K562 (cell line): ENCODE measurements around the gene RNF152. TPM values are rescaled to one million over a fixed set of nuclear protein-coding genes. Genes with fewer than 3 reads are reported as not detected.

Source experiments
- ATAC-seq: fragments of 200-7000 bp; cut with Tn5 transposase; 3 replicates; pipeline ENCODE4 v1.9.1; 2020; ENCODE audit warnings: moderate library complexity
- BruUV-seq: library from RNA; stranded (reverse); fragments of 400-500 nt; replicated peaks from 2 replicates; lab custom pipeline; 2021; lab: Mats Ljungman, UMichigan
- CTCF ChIA-PET: fragments of 300-600 bp; formaldehyde crosslinking; extraction: SDS; loops from one replicate; lab custom pipeline; 2021; ENCODE audit warnings: low intra/inter-chr PET ratio; lab: Yijun Ruan, JAX
- POLR2A ChIA-PET: fragments of 300-600, 350-650 bp; sonication (Branson Sonifier 250); formaldehyde crosslinking; extraction: SDS; loops from one replicate; lab custom pipeline; 2021; ENCODE audit warnings: antibody characterized with exemption, inconsistent platforms; lab: Yijun Ruan, JAX
- DNase-seq, 4 experiments: peaks; one replicate each; pipeline versions ENCODE4 v3.0.0 to v3.0.0-alpha.2; 2011 to 2018; ENCODE audit warnings: low spot score in 3 of 4, mixed read lengths in 3 of 4; ENCODE audit errors: extremely low read depth in 1 of 4
- FAIRE-seq: peaks from 2 replicates; lab custom pipeline; 2011; peaks lifted over from hg19 to GRCh38; lab: Jason Lieb, UNC
- H2AFZ ChIP-seq: 2 replicates; pipeline ENCODE4 v1.6.0; 2011; ENCODE audit warnings: low read depth, low read length, control low read depth, inconsistent platforms
- H3K27ac ChIP-seq: fragments of 200-600 bp; 3 replicates; pipeline ENCODE4 v1.8.0; 2011; ENCODE audit warnings: low read depth, mild to moderate bottlenecking, control low read depth, inconsistent platforms, low read length, moderate library complexity, mixed read lengths; ENCODE audit errors: extremely low read depth
- H3K27me3 ChIP-seq, 2 experiments: fragments of 300-600 bp in 1 of 2; 2 replicates in 1 of 2; 3 replicates in 1 of 2; pipeline versions ENCODE4 v1.6.0 to v1.8.0; 2011; ENCODE audit warnings: inconsistent platforms in 2 of 2, low read length in 2 of 2, mild to moderate bottlenecking in 1 of 2, mixed read lengths in 1 of 2, moderate library complexity in 1 of 2; ENCODE audit not compliant: control insufficient read depth in 2 of 2, insufficient read depth in 2 of 2
- H3K36me3 ChIP-seq: fragments of 300-600 bp; 3 replicates; pipeline ENCODE4 v1.8.0; 2011; ENCODE audit warnings: mild to moderate bottlenecking, low read length, inconsistent platforms; ENCODE audit not compliant: control insufficient read depth, insufficient read depth
- H3K4me1 ChIP-seq, 2 experiments: fragments of 200-600 bp in 1 of 2; replicated peaks in 1 of 2; 2 replicates in 1 of 2; 3 replicates in 1 of 2; pipeline versions ENCODE4 v1.5.1 to v1.8.0; 2011; ENCODE audit warnings: inconsistent platforms in 2 of 2, low read length in 2 of 2, mild to moderate bottlenecking in 1 of 2, mixed read lengths in 1 of 2, moderate library complexity in 1 of 2; ENCODE audit not compliant: control insufficient read depth in 2 of 2, insufficient read depth in 2 of 2
- H3K4me2 ChIP-seq: 2 replicates; pipeline ENCODE4 v1.6.1; 2011; ENCODE audit warnings: low read length, control low read depth, inconsistent platforms, mixed read lengths; ENCODE audit not compliant: insufficient read depth
- H3K4me3 ChIP-seq: fragments of 200-600 bp; sonication (generic), shearing (Covaris generic); 2 replicates; pipeline ENCODE4 v1.5.1; 2016; ENCODE audit warnings: control low read depth, inconsistent platforms
- H3K79me2 ChIP-seq: fragments of 200-600 bp; 3 replicates; pipeline ENCODE4 v1.8.0; 2011; ENCODE audit warnings: low read length, inconsistent platforms; ENCODE audit not compliant: control insufficient read depth, insufficient read depth
- H3K9ac ChIP-seq, 2 experiments: 2 replicates each; pipeline versions ENCODE4 v1.6.0 to v1.6.1; 2011; ENCODE audit warnings: low read depth in 2 of 2, low read length in 2 of 2, control low read depth in 1 of 2, inconsistent platforms in 1 of 2, mild to moderate bottlenecking in 1 of 2, mixed read lengths in 1 of 2; ENCODE audit not compliant: insufficient read depth in 1 of 2
- H3K9me1 ChIP-seq: one replicate; pipeline ENCODE4 v1.6.0; 2011; ENCODE audit warnings: inconsistent platforms, mild to moderate bottlenecking, low read length, moderate library complexity; ENCODE audit not compliant: control insufficient read depth, insufficient read depth
- H3K9me3 ChIP-seq: replicated peaks from 2 replicates; pipeline ENCODE4 v1.5.1; 2011; ENCODE audit warnings: low read depth, low read length, inconsistent platforms; ENCODE audit not compliant: control insufficient read depth, insufficient read depth
- H4K20me1 ChIP-seq: replicated peaks from 2 replicates; pipeline ENCODE4 v1.6.1; 2011; ENCODE audit warnings: low read length, inconsistent platforms, mixed read lengths; ENCODE audit not compliant: control insufficient read depth, insufficient read depth
- ATF7 ChIP-seq: fragments of 450-650 bp; IDR thresholded peaks from 2 replicates; pipeline ENCODE4 v1.7.1; 2014; ENCODE audit warnings: mild to moderate bottlenecking, moderate library complexity
- BACH1 ChIP-seq: fragments of 200-800 bp; sonication (Bioruptor generic); IDR thresholded peaks from 2 replicates; pipeline ENCODE4 v1.6.1; 2016; ENCODE audit warnings: missing genetic modification characterization, missing compliant biosample characterization
- CHD1 ChIP-seq: fragments of 200-600 bp; sonication (generic); IDR thresholded peaks from one replicate; pipeline ENCODE4 v1.6.1; 2012; ENCODE audit warnings: mild to moderate bottlenecking, moderate library complexity, low read length, inconsistent platforms
- MTF1 ChIP-seq: fragments of 250-450 bp; sonication (Bioruptor Pico); IDR thresholded peaks from 2 replicates; pipeline ENCODE4 v1.9.0; 2021; ENCODE audit warnings: moderate library complexity, mild to moderate bottlenecking, inconsistent platforms, borderline replicate concordance
- RFX1 ChIP-seq: fragments of 450-650 bp; IDR thresholded peaks from 2 replicates; pipeline ENCODE4 v1.6.1; 2016; ENCODE audit warnings: mild to moderate bottlenecking, moderate library complexity
- THRB ChIP-seq: fragments of 450-650 bp; formaldehyde crosslinking; conservative IDR thresholded peaks from 2 replicates; pipeline ENCODE4 v1.4.0; 2022; ENCODE audit warnings: mild to moderate bottlenecking, missing genetic modification characterization
- TRIM24 ChIP-seq, 2 experiments: fragments of 450-650 bp; IDR thresholded peaks; 2 replicates each; pipeline ENCODE4 v1.6.1; 2016
- ZNF146 ChIP-seq: IDR thresholded peaks from one replicate; pipeline ENCODE4 v1.6.1; 2018; ENCODE audit warnings: missing compliant biosample characterization; ENCODE audit not compliant: unreplicated experiment
- ZNF23 ChIP-seq: fragments of 250-450 bp; sonication (Bioruptor Pico); IDR thresholded peaks from 2 replicates; pipeline ENCODE4 v1.4.0; 2020; ENCODE audit warnings: mild to moderate bottlenecking
- ZNF41 ChIP-seq: fragments of 250-450 bp; sonication (Bioruptor Pico); conservative IDR thresholded peaks from 2 replicates; pipeline ENCODE4 v1.4.0; 2020; ENCODE audit warnings: mild to moderate bottlenecking
- ZNF589 ChIP-seq: fragments of 200-800 bp; sonication (Bioruptor generic); IDR thresholded peaks from 2 replicates; pipeline ENCODE4 v1.6.1; 2016; ENCODE audit warnings: low read depth, missing genetic modification characterization, missing compliant biosample characterization
- ZSCAN29 ChIP-seq: fragments of 450-650 bp; IDR thresholded peaks from 2 replicates; pipeline ENCODE4 v1.6.1; 2017
- WGBS: fragments of 100-300 bp; shearing (Covaris generic); methylation state at CpG from one replicate; pipeline ENCODE4 v1.1.6; 2016; ENCODE audit warnings: low coverage, mixed read lengths; ENCODE audit not compliant: insufficient coverage; ENCODE audit errors: missing lambda C conversion rate; 5-methylcytosine and 5-hydroxymethylcytosine counted together
- in situ Hi-C: fragments of 300-500 bp; cut with MboI; formaldehyde crosslinking; loops from 4 replicates; pipeline ENCODE4 v1.15.0; 2018; ENCODE audit warnings: inconsistent platforms, mixed read lengths
- intact Hi-C: fragments of 100-400 bp; cut with micrococcal nuclease; formaldehyde crosslinking; loops from 2 replicates; pipeline ENCODE4 v1.14.2; 2022
- polyA plus RNA-seq, 8 experiments: library from polyadenylated mRNA; depleted of rRNA in 4 of 8; stranded (reverse) in 5 of 8; unstranded in 3 of 8; fragments of >200 nt; fragmentation: Nextera tagmentation in 2 of 8; fragmentation: Illumina TruSeq in 1 of 8; extraction: Ambion mirVana in 2 of 8; extraction: Trizol in 1 of 8; gene quantifications; 2 replicates each; pipeline versions ENCODE4 v1.2.1 to v1.2.3, GENCODE V29; 2011 to 2014; ENCODE audit warnings: inconsistent platforms in 1 of 8, missing spikeins in 1 of 8
- total RNA-seq, 7 experiments: library from RNA; depleted of rRNA in 6 of 7; stranded (reverse); fragments of >200 nt in 6 of 7; fragmentation: Illumina TruSeq in 2 of 7; extraction: Trizol in 2 of 7; gene quantifications; 2 replicates each; pipeline versions ENCODE4 v1.2.1 to v1.2.3, GENCODE V29; 2011 to 2021; ENCODE audit warnings: low replicate concordance in 1 of 7

Gene RNF152
- total and polyA plus RNA-seq, 9 of the 15 experiments (the other 6 are each of a cell fraction or from before 2014, with no cell fraction given) = 0.04 to 0.05 TPM; not detected in 7

GRCh38 chr18:61803393-61803792, 89.4 kb downstream of the RNF152 start:
- H3K4me1 ChIP-seq = no peaks in the 10 kb centered on the region
- no peaks in the 10 kb centered on the region for H3K79me2 ChIP-seq
- BruUV-seq = no TSS peak
- intact Hi-C loops = no loop called here
- no peak overlapping the region for H3K4me3 ChIP-seq
- ChIA-PET POLR2A (no interaction called here), CTCF (no interaction called here)
- no peaks in the 10 kb centered on the region for H3K27me3 ChIP-seq
- WGBS = 0% methylated on average over 2 of the region's 2 CpGs
- ATAC-seq (no peak), DNase-seq (no peak), FAIRE-seq (no peak)
- no peaks in the 10 kb centered on the region for H3K9me3 ChIP-seq
- no peaks in the 10 kb centered on the region for H3K36me3 ChIP-seq
- no peak overlapping the region for H3K9ac ChIP-seq
- no peak overlapping the region for H3K4me2 ChIP-seq
- no peak overlapping the region for H2AFZ ChIP-seq
- in situ Hi-C loops = no loop called here
- no peak overlapping the region for H3K27ac ChIP-seq
- TF ChIP-seq ZNF23 (CRISPR knock-in tag) = no peak
- TF ChIP-seq MTF1 (CRISPR knock-in tag) = no peak
- no peak for TF ChIP-seq ATF7
- no peak for TF ChIP-seq ZNF589
- no peak for TF ChIP-seq ZSCAN29
- no peak for TF ChIP-seq THRB
- TF ChIP-seq RFX1 = no peak
- no peak for TF ChIP-seq CHD1
- TF ChIP-seq TRIM24 (IDR thresholded peaks at IDR 0.05) = no peak
- TF ChIP-seq BACH1 = no peak
- TF ChIP-seq ZNF146 (CRISPR knock-in tag) = no peak
- TF ChIP-seq ZNF41 (CRISPR knock-in tag) = no peak
- H3K9me1 ChIP-seq = no peaks in the 10 kb centered on the region
- H4K20me1 ChIP-seq = no peaks in the 10 kb centered on the region
